H1 (cell line): ENCODE data around the gene ELP1.

Source experiments
- EZH2 ChIP-seq: fragments of 200-600 bp; sonication (generic); IDR thresholded peaks from 2 replicates; pipeline ENCODE4 v1.7.1; 2012; ENCODE audit warnings: low read depth, mild to moderate bottlenecking, moderate library complexity, low read length, inconsistent platforms; ENCODE audit not compliant: severe bottlenecking
- JUND ChIP-seq: IDR thresholded peaks from 2 replicates; pipeline ENCODE4 v1.6.1; 2011; ENCODE audit warnings: mild to moderate bottlenecking, improper control_type of control experiment, low read length
- POLR2A ChIP-seq, 2 experiments: IDR thresholded peaks; 1 replicate in 1 of 2; 2 replicates in 1 of 2; pipeline ENCODE4 v1.6.1; 2011; ENCODE audit warnings: low read depth in 2 of 2, low read length in 2 of 2, mild to moderate bottlenecking in 2 of 2; ENCODE audit errors: control extremely low read depth in 1 of 2
- POLR2AphosphoS5 ChIP-seq: IDR thresholded peaks from 2 replicates; pipeline ENCODE4 v1.6.1; 2011; ENCODE audit warnings: low read depth, low read length
- RBBP5 ChIP-seq: IDR thresholded peaks from 2 replicates; pipeline ENCODE4 v1.7.1; 2012; ENCODE audit warnings: low read depth, mild to moderate bottlenecking, inconsistent platforms, low read length, moderate library complexity, borderline replicate concordance
- SP1 ChIP-seq: IDR thresholded peaks from 2 replicates; pipeline ENCODE4 v1.6.1; 2011; ENCODE audit warnings: low read depth, low read length
- SRF ChIP-seq: IDR thresholded peaks from 2 replicates; pipeline ENCODE4 v1.6.1; 2011; ENCODE audit warnings: mild to moderate bottlenecking, low read depth, low read length, moderate library complexity
- TF ChIP-seq, protein P1 (sequence below): IDR thresholded peaks from 2 replicates; pipeline ENCODE4 v1.6.1; 2012; ENCODE audit warnings: low read length, inconsistent platforms
- TF ChIP-seq, protein P2 (sequence below), 3 experiments: IDR thresholded peaks; 1 replicate in 2 of 3; 2 replicates in 1 of 3; pipeline versions ENCODE4 v1.5.1 to v1.6.1; 2011; ENCODE audit warnings: low read length in 3 of 3, mild to moderate bottlenecking in 3 of 3, inconsistent platforms in 2 of 3, low read depth in 1 of 3, moderate library complexity in 1 of 3; ENCODE audit not compliant: insufficient read depth in 1 of 3; ENCODE audit errors: control extremely low read depth in 1 of 3

GRCh38 chr9:108934323-108934893, 484 bp upstream of the ELP1 start, which contains the start of gene ABITRAM:
- TF ChIP-seq SRF (peak; percentile 33; the same call in 1 of the 2 replicates), POLR2AphosphoS5 (no peak), POLR2A (IDR thresholded peaks at IDR 0.05; ENCODE audit: control extremely low read depth in 1 of 2, low read depth in 2 of 2, low read length in 2 of 2) (no peak), RBBP5 (no peak), EZH2 (no peak), JUND (no peak), SP1 (no peak)
- TF ChIP-seq, protein P1, sequence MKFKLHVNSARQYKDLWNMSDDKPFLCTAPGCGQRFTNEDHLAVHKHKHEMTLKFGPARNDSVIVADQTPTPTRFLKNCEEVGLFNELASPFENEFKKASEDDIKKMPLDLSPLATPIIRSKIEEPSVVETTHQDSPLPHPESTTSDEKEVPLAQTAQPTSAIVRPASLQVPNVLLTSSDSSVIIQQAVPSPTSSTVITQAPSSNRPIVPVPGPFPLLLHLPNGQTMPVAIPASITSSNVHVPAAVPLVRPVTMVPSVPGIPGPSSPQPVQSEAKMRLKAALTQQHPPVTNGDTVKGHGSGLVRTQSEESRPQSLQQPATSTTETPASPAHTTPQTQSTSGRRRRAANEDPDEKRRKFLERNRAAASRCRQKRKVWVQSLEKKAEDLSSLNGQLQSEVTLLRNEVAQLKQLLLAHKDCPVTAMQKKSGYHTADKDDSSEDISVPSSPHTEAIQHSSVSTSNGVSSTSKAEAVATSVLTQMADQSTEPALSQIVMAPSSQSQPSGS: no peak
- TF ChIP-seq, protein P2, sequence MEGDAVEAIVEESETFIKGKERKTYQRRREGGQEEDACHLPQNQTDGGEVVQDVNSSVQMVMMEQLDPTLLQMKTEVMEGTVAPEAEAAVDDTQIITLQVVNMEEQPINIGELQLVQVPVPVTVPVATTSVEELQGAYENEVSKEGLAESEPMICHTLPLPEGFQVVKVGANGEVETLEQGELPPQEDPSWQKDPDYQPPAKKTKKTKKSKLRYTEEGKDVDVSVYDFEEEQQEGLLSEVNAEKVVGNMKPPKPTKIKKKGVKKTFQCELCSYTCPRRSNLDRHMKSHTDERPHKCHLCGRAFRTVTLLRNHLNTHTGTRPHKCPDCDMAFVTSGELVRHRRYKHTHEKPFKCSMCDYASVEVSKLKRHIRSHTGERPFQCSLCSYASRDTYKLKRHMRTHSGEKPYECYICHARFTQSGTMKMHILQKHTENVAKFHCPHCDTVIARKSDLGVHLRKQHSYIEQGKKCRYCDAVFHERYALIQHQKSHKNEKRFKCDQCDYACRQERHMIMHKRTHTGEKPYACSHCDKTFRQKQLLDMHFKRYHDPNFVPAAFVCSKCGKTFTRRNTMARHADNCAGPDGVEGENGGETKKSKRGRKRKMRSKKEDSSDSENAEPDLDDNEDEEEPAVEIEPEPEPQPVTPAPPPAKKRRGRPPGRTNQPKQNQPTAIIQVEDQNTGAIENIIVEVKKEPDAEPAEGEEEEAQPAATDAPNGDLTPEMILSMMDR (IDR thresholded peaks at IDR 0.05; ENCODE audit: control extremely low read depth in 1 of 3, insufficient read depth in 1 of 3, low read depth in 1 of 3, low read length in 3 of 3): no peak
